ENCODE measurements around the gene NRDC. TPM values are rescaled to one million over a fixed set of nuclear protein-coding genes. Genes with fewer than 3 reads are reported as not detected.
"Not testable (repeated sequence)": the region's sequence is repeated elsewhere in the genome, so short reads cannot be mapped to it uniquely, and the experiment has no call there.

The NRDC gene
- total RNA-seq, 2 experiments from 2014 or later, result 119 to 124 TPM

DNA sequence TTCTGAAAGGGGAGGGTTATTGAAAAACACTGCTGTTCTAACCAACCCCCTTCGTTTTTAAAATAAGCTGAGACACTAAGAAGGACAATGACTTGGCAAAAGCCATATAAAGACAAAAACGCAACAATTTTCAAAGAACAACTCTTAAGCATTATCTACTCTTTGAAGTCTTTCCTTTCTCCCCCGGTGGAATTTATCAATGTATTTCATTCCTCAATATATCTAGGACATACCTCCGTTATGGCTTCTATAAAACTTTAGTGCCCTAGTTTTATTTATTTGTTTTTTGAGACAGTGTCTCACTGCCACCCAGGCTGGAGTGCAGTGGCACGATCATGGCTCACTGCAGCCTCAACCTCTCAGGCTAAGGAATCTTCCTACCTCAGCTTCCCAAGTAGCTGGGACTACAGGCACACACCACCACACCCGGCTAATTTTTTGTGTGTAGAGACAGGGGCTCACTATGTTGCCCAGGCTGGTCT, 3.2 kb downstream of the NRDC start:
- H3K36me3 Mint-ChIP-seq (ENCODE audit: low read depth), result peaks cover 28% of the 10 kb centered on the region
- H3K27ac Mint-ChIP-seq, result peak overlapping the region; percentile 25
- no peaks in the 10 kb centered on the region for H3K9me3 Mint-ChIP-seq
- TF ChIP-seq, protein P1, sequence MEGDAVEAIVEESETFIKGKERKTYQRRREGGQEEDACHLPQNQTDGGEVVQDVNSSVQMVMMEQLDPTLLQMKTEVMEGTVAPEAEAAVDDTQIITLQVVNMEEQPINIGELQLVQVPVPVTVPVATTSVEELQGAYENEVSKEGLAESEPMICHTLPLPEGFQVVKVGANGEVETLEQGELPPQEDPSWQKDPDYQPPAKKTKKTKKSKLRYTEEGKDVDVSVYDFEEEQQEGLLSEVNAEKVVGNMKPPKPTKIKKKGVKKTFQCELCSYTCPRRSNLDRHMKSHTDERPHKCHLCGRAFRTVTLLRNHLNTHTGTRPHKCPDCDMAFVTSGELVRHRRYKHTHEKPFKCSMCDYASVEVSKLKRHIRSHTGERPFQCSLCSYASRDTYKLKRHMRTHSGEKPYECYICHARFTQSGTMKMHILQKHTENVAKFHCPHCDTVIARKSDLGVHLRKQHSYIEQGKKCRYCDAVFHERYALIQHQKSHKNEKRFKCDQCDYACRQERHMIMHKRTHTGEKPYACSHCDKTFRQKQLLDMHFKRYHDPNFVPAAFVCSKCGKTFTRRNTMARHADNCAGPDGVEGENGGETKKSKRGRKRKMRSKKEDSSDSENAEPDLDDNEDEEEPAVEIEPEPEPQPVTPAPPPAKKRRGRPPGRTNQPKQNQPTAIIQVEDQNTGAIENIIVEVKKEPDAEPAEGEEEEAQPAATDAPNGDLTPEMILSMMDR (IDR thresholded peaks at IDR 0.05), result no peak
- ATAC-seq (no peak), DNase-seq (no peak)
- intact Hi-C loops (cut with micrococcal nuclease), result no loop called here
- ChIA-PET POLR2A (interaction anchor here (0.7 to 1.0 kb wide), 2 partner anchors 15 to 20 kb away, joined by 3 to 4 read pairs; no protein-coding TSS in a partner anchor), CTCF (interaction anchor here (1.3 to 1.5 kb wide), 2 partner anchors 15 to 21 kb away, joined by 3 to 4 read pairs; no protein-coding TSS in a partner anchor)
- H3K4me1 Mint-ChIP-seq (ENCODE audit: low read depth), result peaks cover 58% of the 10 kb centered on the region
- peak overlapping the region; percentile 63 for H3K4me3 Mint-ChIP-seq
- H3K27me3 Mint-ChIP-seq, result no peaks in the 10 kb centered on the region

DNA sequence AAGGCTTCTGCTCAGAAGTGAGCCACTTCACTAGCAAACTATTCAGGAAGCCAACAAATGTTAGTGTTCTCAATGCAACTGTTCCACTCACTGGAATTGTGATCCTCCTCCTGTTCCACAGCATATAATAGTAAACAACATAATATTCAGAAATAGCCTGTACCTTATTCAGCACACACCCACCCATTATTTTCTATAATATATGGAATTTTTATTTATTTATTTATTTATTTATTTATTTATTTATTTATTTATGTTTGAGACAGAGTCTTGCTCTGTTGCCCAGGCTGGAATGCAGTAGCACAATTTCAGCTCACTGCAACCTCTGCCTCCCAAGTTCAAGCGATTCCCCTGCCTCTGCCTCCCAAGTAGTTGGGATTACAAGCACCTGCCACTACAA, 5.3 kb downstream of the NRDC start:
- intact Hi-C loops (cut with micrococcal nuclease); ATAC-seq; H3K4me3 Mint-ChIP-seq; H3K27me3 Mint-ChIP-seq; CTCF ChIA-PET; H3K27ac Mint-ChIP-seq; H3K9me3 Mint-ChIP-seq; DNase-seq; POLR2A ChIA-PET: not testable (repeated sequence)
- Mint-ChIP-seq H3K36me3 (ENCODE audit: low read depth) (peaks cover 28% of the 10 kb centered on the region), H3K4me1 (ENCODE audit: low read depth) (peaks cover 60% of the 10 kb centered on the region)

DNA sequence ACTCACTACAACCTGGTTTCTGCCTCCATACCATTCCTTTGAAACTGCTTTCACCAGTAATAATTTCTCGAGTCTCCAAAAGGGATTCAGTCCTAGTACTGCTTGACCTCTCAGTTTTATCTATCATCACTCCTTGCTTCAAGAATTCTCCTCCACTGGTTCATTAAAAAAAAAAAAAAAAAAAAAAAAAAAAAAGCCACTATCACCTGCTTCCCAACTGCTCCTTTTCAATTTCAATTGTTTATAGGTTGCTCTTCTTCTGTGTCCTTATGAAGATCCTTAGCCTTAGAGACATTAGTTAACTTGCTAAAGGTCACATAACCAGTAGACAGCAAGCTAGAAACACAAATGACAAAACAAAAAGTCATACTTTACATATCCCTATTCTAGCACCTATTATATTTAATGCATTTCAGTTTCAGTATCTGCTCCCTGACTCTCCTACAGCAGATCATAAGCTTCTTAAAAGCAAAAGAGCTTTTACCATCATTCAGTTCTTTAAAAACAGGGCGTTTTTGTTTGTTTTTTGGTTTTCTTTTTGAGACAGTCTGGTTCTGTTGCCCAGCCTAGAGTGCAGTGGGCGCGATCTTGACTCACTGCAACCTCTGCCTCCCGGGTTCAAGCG, 7.1 kb downstream of the NRDC start:
- ATAC-seq, result peak; percentile 47
- CTCF ChIA-PET, result interaction anchor here (0.9 to 1.1 kb wide), 2 partner anchors 16 to 25 kb away, joined by 3 read pairs; no protein-coding TSS in a partner anchor

DNA sequence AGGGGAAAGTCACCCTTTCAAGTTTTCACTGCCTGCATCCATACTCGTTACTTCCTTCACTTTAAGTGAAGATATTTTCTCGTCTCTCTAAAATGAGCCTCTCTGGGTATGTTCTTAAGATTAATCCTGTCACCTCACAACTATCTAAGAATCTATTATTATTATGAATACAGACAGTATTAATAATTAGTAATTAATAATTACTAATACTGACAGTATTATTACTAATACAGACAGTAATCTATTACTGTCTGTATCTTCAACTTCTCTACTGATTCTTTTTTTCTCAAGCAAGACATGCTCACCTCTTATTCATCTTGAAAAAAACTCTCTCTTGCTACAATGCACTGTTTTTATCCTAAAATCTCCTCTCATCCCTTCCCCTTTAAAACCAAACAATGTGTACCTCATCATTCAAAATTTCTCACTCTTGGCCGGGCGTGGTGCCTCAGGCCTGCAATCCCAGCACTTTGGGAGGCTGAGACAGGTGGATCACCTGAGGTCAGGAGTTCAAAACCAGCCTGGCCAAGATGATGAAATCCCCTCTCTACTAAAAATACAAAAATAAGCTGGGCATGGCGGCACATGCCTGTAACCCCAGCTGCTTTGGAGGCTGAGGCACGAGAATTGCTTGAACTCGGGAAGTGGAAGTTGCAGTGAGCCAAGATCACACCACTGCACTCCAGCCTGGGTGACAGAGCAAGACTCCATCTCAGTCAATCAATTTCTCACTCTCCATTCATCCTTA, 7.8 kb downstream of the NRDC start:
- H3K4me3 Mint-ChIP-seq, result no peak overlapping the region
- H3K27ac Mint-ChIP-seq, result peak overlapping the region; percentile 28
- TF ChIP-seq, protein P1 (IDR thresholded peaks at IDR 0.05), result no peak
- ChIA-PET POLR2A (interaction anchor here (0.6 kb wide), 1 partner anchor 42 kb away, joined by 3 read pairs; no protein-coding TSS in a partner anchor), CTCF (no interaction called here)
- ATAC-seq, result no peak
- no peak for DNase-seq
- peaks cover 26% of the 10 kb centered on the region for H3K36me3 Mint-ChIP-seq (ENCODE audit: low read depth)
- H3K9me3 Mint-ChIP-seq, result no peaks in the 10 kb centered on the region
- H3K4me1 Mint-ChIP-seq (ENCODE audit: low read depth), result peaks cover 64% of the 10 kb centered on the region
- H3K27me3 Mint-ChIP-seq, result no peaks in the 10 kb centered on the region
- intact Hi-C loops (cut with micrococcal nuclease), result no loop called here

More for the DNA sequence above, 7.1 kb downstream of the NRDC start:
- H3K27me3 Mint-ChIP-seq, result no peaks in the 10 kb centered on the region
- DNase-seq, result no peak
- intact Hi-C loops (cut with micrococcal nuclease), result no loop called here
- H3K27ac Mint-ChIP-seq, result peak overlapping the region; percentile 69
- POLR2A ChIA-PET, result interaction anchor here (0.6 to 1.2 kb wide), 2 partner anchors 11 to 43 kb away, joined by 3 to 5 read pairs; no protein-coding TSS in a partner anchor
- peaks cover 66% of the 10 kb centered on the region for H3K4me1 Mint-ChIP-seq (ENCODE audit: low read depth)
- H3K36me3 Mint-ChIP-seq (ENCODE audit: low read depth), result peaks cover 27% of the 10 kb centered on the region
- H3K9me3 Mint-ChIP-seq, result no peaks in the 10 kb centered on the region
- TF ChIP-seq, protein P1 (IDR thresholded peaks at IDR 0.05), result no peak
- no peak overlapping the region for H3K4me3 Mint-ChIP-seq

DNA sequence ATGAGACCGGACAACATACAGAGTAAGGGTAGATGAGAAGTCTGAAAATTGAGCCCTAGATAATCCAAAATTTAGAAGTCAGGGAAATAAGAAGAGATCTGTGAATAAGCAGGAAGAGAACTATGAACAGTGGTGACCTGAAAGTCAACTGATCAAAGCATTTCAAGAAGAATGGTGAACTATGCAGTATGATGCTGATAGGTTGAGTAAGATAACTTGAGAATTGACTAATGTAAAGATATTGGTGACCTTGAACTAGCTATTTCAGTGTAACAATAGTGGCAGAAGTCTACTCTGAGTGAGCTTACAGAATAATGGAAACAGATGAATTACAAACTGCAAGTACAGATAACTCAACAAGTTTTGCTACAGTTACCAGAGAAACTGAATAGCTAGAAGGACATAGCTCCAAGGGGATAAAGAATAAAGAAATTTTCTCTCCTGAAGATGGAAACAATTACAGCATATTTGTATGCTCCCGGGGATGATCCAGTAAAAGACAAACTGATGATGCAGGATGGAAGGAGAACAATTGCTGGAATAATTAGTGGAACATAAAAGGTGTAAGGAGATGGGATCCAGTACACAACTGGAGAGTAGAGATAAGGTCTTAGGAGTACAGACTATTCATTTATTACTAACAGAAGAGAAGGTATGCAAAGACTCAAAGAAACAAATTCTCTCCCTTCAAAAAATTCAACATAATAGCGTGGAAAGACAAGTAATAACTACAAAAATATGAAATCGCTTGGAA, 10.9 kb downstream of the NRDC start:
- DNase-seq (no peak), ATAC-seq (peak; percentile 20)
- Mint-ChIP-seq H3K4me1 (ENCODE audit: low read depth) (peaks cover 50% of the 10 kb centered on the region), H3K36me3 (ENCODE audit: low read depth) (peaks cover 13% of the 10 kb centered on the region), H3K27me3 (no peaks in the 10 kb centered on the region), H3K4me3 (no peak overlapping the region), H3K9me3 (no peaks in the 10 kb centered on the region), H3K27ac (no peak overlapping the region)
- TF ChIP-seq, protein P1 (IDR thresholded peaks at IDR 0.05), result no peak
- intact Hi-C loops (cut with micrococcal nuclease), result no loop called here
- CTCF ChIA-PET, result interaction anchor here (1.4 kb wide), 1 partner anchor 30 kb away, joined by 4 read pairs; no protein-coding TSS in a partner anchor
- POLR2A ChIA-PET, result no interaction called here

Measured in activated CD8-positive, alpha-beta T cell treated with anti-CD3 and anti-CD28 coated beads for 36 hours (primary cell).